ENCODE data around the gene LRRC34. TPM values are rescaled to one million over a fixed set of nuclear protein-coding genes. Genes with fewer than 3 reads are reported as not detected.
A peak's percentile ranks its signal among the peaks of the same experiment; 100 is the strongest.

LRRC34 gene
- total and polyA plus RNA-seq, 5 donors from 2014 or later = 0.06 to 0.62 (median 0.21) TPM; not detected in 2

DNA sequence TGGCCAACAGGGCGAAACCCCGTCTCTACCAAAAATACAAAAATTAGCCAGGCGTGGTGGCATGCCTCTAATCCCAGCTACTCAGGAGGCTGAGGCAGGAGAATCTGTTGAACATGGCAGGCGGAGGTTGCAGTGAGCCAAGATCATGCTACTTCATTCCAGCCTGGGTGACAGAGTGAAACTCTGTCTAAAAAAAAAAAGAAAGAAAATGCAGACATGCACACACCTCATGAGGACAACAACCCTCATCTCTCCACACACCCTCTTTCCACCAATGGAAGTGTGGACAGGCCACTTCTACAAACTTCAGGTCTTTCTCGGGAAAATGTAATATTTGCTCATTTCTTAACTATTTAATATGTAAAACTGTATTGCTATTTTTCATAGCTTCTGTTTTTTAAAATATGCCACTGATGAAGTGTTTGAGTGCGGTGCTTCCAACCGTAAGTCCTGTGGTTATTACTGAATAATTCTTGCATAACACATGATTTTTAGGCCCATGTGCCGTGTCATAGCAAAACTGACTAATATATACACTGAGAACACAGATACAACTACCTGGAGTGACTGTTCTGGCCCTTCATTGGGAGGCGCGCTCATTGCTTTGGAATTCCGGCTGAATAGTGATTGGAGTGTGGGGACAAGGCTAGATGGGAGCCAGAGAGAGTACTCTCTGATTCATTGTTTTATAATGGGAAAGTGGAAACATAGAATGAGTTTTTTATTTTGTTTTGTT, 33.9 kb upstream of the LRRC34 start:
- H3K27ac Mint-ChIP-seq = no peak overlapping the region
- no peak overlapping the region for H3K4me3 Mint-ChIP-seq
- peaks cover 25% of the 10 kb centered on the region for H3K27me3 Mint-ChIP-seq
- Histone ChIP-seq H3K27me3 (ENCODE audit: control insufficient read depth, insufficient read depth, low read length) (no peaks in the 10 kb centered on the region), H3K36me3 (ENCODE audit: control insufficient read depth, insufficient read depth, low read length) (no peaks in the 10 kb centered on the region), H3K9me3 (ENCODE audit: control insufficient read depth in 2 of 2, low read length in 2 of 2) (no peaks in the 10 kb centered on the region), H3K27ac (ENCODE audit: insufficient read depth, low read length, poor library complexity, severe bottlenecking) (no peak overlapping the region), H3K4me1 (ENCODE audit: control insufficient read depth, insufficient read depth, low read length, poor library complexity, severe bottlenecking) (no peaks in the 10 kb centered on the region), H3K4me3 (ENCODE audit: low read depth, low read length) (no peak overlapping the region)
- DNase-seq (no peak), ATAC-seq (ENCODE audit: low read depth in 2 of 2) (no peak)
- no peaks in the 10 kb centered on the region for H3K9me3 Mint-ChIP-seq
- no peaks in the 10 kb centered on the region for H3K4me1 Mint-ChIP-seq
- H3K36me3 Mint-ChIP-seq = no peaks in the 10 kb centered on the region

DNA sequence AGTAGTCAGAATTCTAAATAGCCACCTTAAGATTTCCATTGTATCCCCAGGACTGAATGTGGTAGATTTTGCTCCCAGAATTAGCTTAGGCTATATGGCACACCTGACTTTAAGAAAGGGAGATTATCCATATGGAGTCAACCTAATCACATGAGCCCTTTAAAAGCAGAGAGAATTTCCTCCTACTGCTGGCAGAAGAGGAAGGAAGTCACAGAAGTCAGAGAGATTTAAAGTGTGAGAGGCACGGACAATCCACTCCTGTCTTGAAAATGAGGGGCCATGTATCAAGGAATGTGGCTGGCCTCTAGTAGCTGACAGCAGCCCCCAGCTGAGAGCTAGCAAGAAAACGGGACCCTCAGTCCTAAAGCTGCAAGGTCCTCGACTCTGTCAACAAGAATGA, 30.3 kb upstream of the LRRC34 start:
- Histone ChIP-seq H3K4me1 (ENCODE audit: control insufficient read depth, insufficient read depth, low read length, poor library complexity, severe bottlenecking) (no peaks in the 10 kb centered on the region), H3K36me3 (ENCODE audit: control insufficient read depth, insufficient read depth, low read length) (no peaks in the 10 kb centered on the region), H3K9me3 (ENCODE audit: control insufficient read depth in 2 of 2, low read length in 2 of 2) (no peaks in the 10 kb centered on the region), H3K27me3 (ENCODE audit: control insufficient read depth, insufficient read depth, low read length) (peaks cover 8% of the 10 kb centered on the region), H3K4me3 (ENCODE audit: low read depth, low read length) (no peak overlapping the region), H3K27ac (ENCODE audit: insufficient read depth, low read length, poor library complexity, severe bottlenecking) (no peak overlapping the region)
- Mint-ChIP-seq H3K36me3 (no peaks in the 10 kb centered on the region), H3K4me1 (no peaks in the 10 kb centered on the region), H3K27ac (no peak overlapping the region), H3K27me3 (peaks cover 35% of the 10 kb centered on the region), H3K4me3 (no peak overlapping the region), H3K9me3 (no peaks in the 10 kb centered on the region)
- no peak for ATAC-seq (ENCODE audit: low read depth in 2 of 2)
- no peak for DNase-seq

DNA sequence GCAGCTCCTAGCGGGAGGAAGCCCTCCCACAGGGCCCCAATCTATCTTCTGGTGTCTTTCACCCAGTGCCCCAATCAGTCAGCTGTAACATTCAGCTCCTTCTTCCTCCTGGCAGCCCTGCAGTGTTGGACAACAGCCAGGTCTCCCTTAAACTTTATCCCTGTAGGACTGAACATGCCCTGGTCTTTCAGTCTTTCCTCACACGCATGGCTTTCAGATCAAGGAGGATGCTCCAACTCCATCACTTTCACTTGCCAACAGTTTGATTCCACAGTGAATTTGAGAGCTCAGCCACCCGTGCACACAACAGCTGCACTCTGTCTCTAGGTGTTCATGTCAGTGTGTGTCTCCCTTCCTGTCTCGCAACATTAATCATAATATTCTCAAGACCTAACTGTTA, 28.5 kb upstream of the LRRC34 start:
- peak overlapping the region in 1 of 3 donors; percentile 15 for H3K27ac Mint-ChIP-seq
- no peaks in the 10 kb centered on the region for H3K36me3 ChIP-seq (ENCODE audit: control insufficient read depth, insufficient read depth, low read length)
- H3K4me3 ChIP-seq (ENCODE audit: low read depth, low read length) = no peak overlapping the region
- no peaks in the 10 kb centered on the region for H3K4me1 ChIP-seq (ENCODE audit: control insufficient read depth, insufficient read depth, low read length, poor library complexity, severe bottlenecking)
- ATAC-seq (ENCODE audit: low read depth in 2 of 2) (no peak), DNase-seq (no peak)
- no peaks in the 10 kb centered on the region for H3K4me1 Mint-ChIP-seq
- H3K27me3 Mint-ChIP-seq = peaks cover 35% of the 10 kb centered on the region
- peaks cover 8% of the 10 kb centered on the region for H3K27me3 ChIP-seq (ENCODE audit: control insufficient read depth, insufficient read depth, low read length)
- no peak overlapping the region for H3K4me3 Mint-ChIP-seq
- H3K9me3 ChIP-seq (ENCODE audit: control insufficient read depth in 2 of 2, low read length in 2 of 2) = no peaks in the 10 kb centered on the region
- no peak overlapping the region for H3K27ac ChIP-seq (ENCODE audit: insufficient read depth, low read length, poor library complexity, severe bottlenecking)
- no peaks in the 10 kb centered on the region for H3K36me3 Mint-ChIP-seq
- no peaks in the 10 kb centered on the region for H3K9me3 Mint-ChIP-seq

- no peaks in the 10 kb centered on the region for H3K36me3 Mint-ChIP-seq
- Histone ChIP-seq H3K36me3 (ENCODE audit: control insufficient read depth, insufficient read depth, low read length) (no peaks in the 10 kb centered on the region), H3K4me3 (ENCODE audit: low read depth, low read length) (no peak overlapping the region), H3K4me1 (ENCODE audit: control insufficient read depth, insufficient read depth, low read length, poor library complexity, severe bottlenecking) (no peaks in the 10 kb centered on the region), H3K9me3 (ENCODE audit: control insufficient read depth in 2 of 2, low read length in 2 of 2) (no peaks in the 10 kb centered on the region), H3K27ac (ENCODE audit: insufficient read depth, low read length, poor library complexity, severe bottlenecking) (no peak overlapping the region), H3K27me3 (ENCODE audit: control insufficient read depth, insufficient read depth, low read length) (peaks cover 8% of the 10 kb centered on the region)
- peaks cover 18% of the 10 kb centered on the region for H3K27me3 Mint-ChIP-seq
- no peaks in the 10 kb centered on the region for H3K4me1 Mint-ChIP-seq
- no peak overlapping the region for H3K4me3 Mint-ChIP-seq
- DNase-seq (no peak), ATAC-seq (ENCODE audit: low read depth in 2 of 2) (no peak)
- no peaks in the 10 kb centered on the region for H3K9me3 Mint-ChIP-seq
- no peak overlapping the region for H3K27ac Mint-ChIP-seq
Measured at GRCh38 chr3:169838511-169839030, 25.9 kb upstream of the LRRC34 start.

- H3K27ac Mint-ChIP-seq = no peak overlapping the region
- H3K4me3 Mint-ChIP-seq = no peak overlapping the region
- H3K4me1 Mint-ChIP-seq = no peaks in the 10 kb centered on the region
- Histone ChIP-seq H3K4me1 (ENCODE audit: control insufficient read depth, insufficient read depth, low read length, poor library complexity, severe bottlenecking) (no peaks in the 10 kb centered on the region), H3K27ac (ENCODE audit: insufficient read depth, low read length, poor library complexity, severe bottlenecking) (no peak overlapping the region), H3K36me3 (ENCODE audit: control insufficient read depth, insufficient read depth, low read length) (no peaks in the 10 kb centered on the region), H3K9me3 (ENCODE audit: control insufficient read depth in 2 of 2, low read length in 2 of 2) (no peaks in the 10 kb centered on the region), H3K27me3 (ENCODE audit: control insufficient read depth, insufficient read depth, low read length) (peaks cover 8% of the 10 kb centered on the region), H3K4me3 (ENCODE audit: low read depth, low read length) (no peak overlapping the region)
- no peaks in the 10 kb centered on the region for H3K9me3 Mint-ChIP-seq
- ATAC-seq (ENCODE audit: low read depth in 2 of 2) = no peak
- peaks cover 27% of the 10 kb centered on the region for H3K27me3 Mint-ChIP-seq
- no peaks in the 10 kb centered on the region for H3K36me3 Mint-ChIP-seq
- no peak for DNase-seq
Measured at GRCh38 chr3:169836942-169837275, 24.2 kb upstream of the LRRC34 start.

- no peaks in the 10 kb centered on the region for H3K36me3 ChIP-seq (ENCODE audit: control insufficient read depth, insufficient read depth, low read length)
- ATAC-seq (ENCODE audit: low read depth in 2 of 2) (no peak), DNase-seq (no peak)
- Mint-ChIP-seq H3K4me3 (no peak overlapping the region), H3K36me3 (no peaks in the 10 kb centered on the region), H3K27ac (no peak overlapping the region), H3K27me3 (peaks cover 25% of the 10 kb centered on the region), H3K4me1 (no peaks in the 10 kb centered on the region), H3K9me3 (peaks cover 0 to 2% (median 0%) of the 10 kb centered on the region in 7 donors)
- H3K4me1 ChIP-seq (ENCODE audit: control insufficient read depth, insufficient read depth, low read length, poor library complexity, severe bottlenecking) = no peaks in the 10 kb centered on the region
- H3K27ac ChIP-seq (ENCODE audit: insufficient read depth, low read length, poor library complexity, severe bottlenecking) = no peak overlapping the region
- no peak overlapping the region for H3K4me3 ChIP-seq (ENCODE audit: low read depth, low read length)
- H3K9me3 ChIP-seq (ENCODE audit: control insufficient read depth in 2 of 2, low read length in 2 of 2) = no peaks in the 10 kb centered on the region
- peaks cover 6% of the 10 kb centered on the region for H3K27me3 ChIP-seq (ENCODE audit: control insufficient read depth, insufficient read depth, low read length)
Measured at GRCh38 chr3:169836078-169836941, 23.6 kb upstream of the LRRC34 start.

GRCh38 chr3:169835533-169835932, 22.8 kb upstream of the LRRC34 start:
- Mint-ChIP-seq H3K27ac (peak overlapping the region in 1 of 3 donors; percentile 70), H3K36me3 (no peaks in the 10 kb centered on the region), H3K9me3 (peaks cover 0 to 2% (median 0%) of the 10 kb centered on the region in 7 donors), H3K4me3 (no peak overlapping the region), H3K27me3 (peaks cover 17% of the 10 kb centered on the region), H3K4me1 (no peaks in the 10 kb centered on the region)
- Histone ChIP-seq H3K27me3 (ENCODE audit: control insufficient read depth, insufficient read depth, low read length) (peaks cover 3% of the 10 kb centered on the region), H3K4me1 (ENCODE audit: control insufficient read depth, insufficient read depth, low read length, poor library complexity, severe bottlenecking) (no peaks in the 10 kb centered on the region), H3K4me3 (ENCODE audit: low read depth, low read length) (no peak overlapping the region), H3K27ac (ENCODE audit: insufficient read depth, low read length, poor library complexity, severe bottlenecking) (no peak overlapping the region), H3K36me3 (ENCODE audit: control insufficient read depth, insufficient read depth, low read length) (no peaks in the 10 kb centered on the region), H3K9me3 (ENCODE audit: control insufficient read depth in 2 of 2, low read length in 2 of 2) (no peaks in the 10 kb centered on the region)
- DNase-seq = no peak
- no peak for ATAC-seq (ENCODE audit: low read depth in 2 of 2)
